HEK293 (cell line): ENCODE results near the gene DAP.

Source experiments
- ELK4 ChIP-seq: IDR thresholded peaks from 2 replicates; pipeline ENCODE4 v1.6.1; 2011; ENCODE audit warnings: mild to moderate bottlenecking, low read depth, low read length, borderline replicate concordance
- HOXA7 ChIP-seq: sonication (generic); formaldehyde crosslinking; IDR thresholded peaks from 2 replicates; pipeline ENCODE4 v1.8.1; 2022; ENCODE audit warnings: missing genetic modification reagents, borderline replicate concordance
- YY1 ChIP-seq: fragments of 450-650 bp; formaldehyde crosslinking; IDR thresholded peaks from 2 replicates; pipeline ENCODE4 v1.5.1; 2018; ENCODE audit warnings: missing biosample characterization, missing genetic modification characterization
- ZFHX2 ChIP-seq: fragments of 450-650 bp; formaldehyde crosslinking; conservative IDR thresholded peaks from 2 replicates; pipeline ENCODE4 v1.5.1; 2016; ENCODE audit warnings: missing biosample characterization, missing genetic modification characterization
- ZNF10 ChIP-seq: fragments of 450-650 bp; formaldehyde crosslinking; IDR thresholded peaks from 2 replicates; pipeline ENCODE4 v1.5.1; 2017; ENCODE audit warnings: missing biosample characterization, missing genetic modification characterization
- ZNF121 ChIP-seq: fragments of 450-650 bp; formaldehyde crosslinking; IDR thresholded peaks from 2 replicates; pipeline ENCODE4 v1.5.1; 2016; ENCODE audit warnings: missing biosample characterization, missing genetic modification characterization
- ZNF501 ChIP-seq: fragments of 450-650 bp; formaldehyde crosslinking; IDR thresholded peaks from 2 replicates; pipeline ENCODE4 v1.5.1; 2016; ENCODE audit warnings: missing biosample characterization, missing genetic modification characterization
- TF ChIP-seq, protein P1 (sequence below): fragments of 450-650 bp; formaldehyde crosslinking; optimal IDR thresholded peaks from 2 replicates; pipeline ENCODE3; 2016; ENCODE audit warnings: missing biosample characterization, mild to moderate bottlenecking, missing genetic modification characterization
- TF ChIP-seq, protein P2 (sequence below): sonication (generic); formaldehyde crosslinking; IDR thresholded peaks from 2 replicates; pipeline ENCODE4 v1.8.1; 2022; ENCODE audit warnings: mild to moderate bottlenecking, moderate library complexity, missing genetic modification reagents
- TF ChIP-seq, protein P3 (sequence below): fragments of 450-650 bp; formaldehyde crosslinking; IDR thresholded peaks from 2 replicates; pipeline ENCODE4 v1.5.1; 2016; ENCODE audit warnings: missing biosample characterization, missing genetic modification characterization
- TF ChIP-seq, protein P4 (sequence below): fragments of 450-650 bp; formaldehyde crosslinking; IDR thresholded peaks from 2 replicates; pipeline ENCODE4 v1.5.1; 2016; ENCODE audit warnings: missing biosample characterization, missing genetic modification characterization

DNA sequence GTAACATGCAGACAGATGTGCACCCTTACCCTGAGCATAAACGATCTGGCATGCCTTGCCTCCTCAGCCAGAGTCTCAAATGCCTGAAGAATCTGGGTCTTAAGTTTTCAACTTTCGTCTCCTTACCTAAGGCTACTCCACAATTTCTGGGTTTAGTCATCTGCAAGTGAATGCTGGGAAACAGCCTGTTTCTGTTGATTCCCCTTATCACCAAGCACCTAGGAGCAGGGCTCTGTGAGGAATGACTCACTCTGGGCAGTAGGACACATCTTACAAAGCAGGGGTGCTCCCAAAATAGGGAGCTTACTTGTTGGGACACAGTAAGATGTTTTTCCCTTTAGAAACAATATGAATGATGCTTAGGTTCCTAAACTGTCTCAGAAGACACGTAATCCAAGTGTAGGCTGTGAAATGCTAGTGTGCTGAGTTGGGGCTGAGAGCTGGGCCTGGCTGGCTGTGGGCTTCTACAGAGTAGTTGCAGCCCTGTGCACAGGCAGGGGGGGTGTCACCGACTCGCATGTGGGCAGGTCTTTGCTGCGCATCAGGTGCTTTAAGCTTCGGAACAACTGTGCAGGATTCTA lies 58.0 kb downstream of the DAP start:
- TF ChIP-seq ELK4 (no peak), ZNF10 (tag by site-specific recombination) (no peak), ZNF121 (no peak), ZNF501 (tag by site-specific recombination) (no peak), YY1 (tag by site-specific recombination) (no peak), HOXA7 (no peak), ZFHX2 (tag by site-specific recombination) (no peak)
- TF ChIP-seq, protein P1, sequence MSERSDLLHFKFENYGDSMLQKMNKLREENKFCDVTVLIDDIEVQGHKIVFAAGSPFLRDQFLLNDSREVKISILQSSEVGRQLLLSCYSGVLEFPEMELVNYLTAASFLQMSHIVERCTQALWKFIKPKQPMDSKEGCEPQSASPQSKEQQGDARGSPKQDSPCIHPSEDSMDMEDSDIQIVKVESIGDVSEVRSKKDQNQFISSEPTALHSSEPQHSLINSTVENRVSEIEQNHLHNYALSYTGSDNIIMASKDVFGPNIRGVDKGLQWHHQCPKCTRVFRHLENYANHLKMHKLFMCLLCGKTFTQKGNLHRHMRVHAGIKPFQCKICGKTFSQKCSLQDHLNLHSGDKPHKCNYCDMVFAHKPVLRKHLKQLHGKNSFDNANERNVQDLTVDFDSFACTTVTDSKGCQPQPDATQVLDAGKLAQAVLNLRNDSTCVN (tag by site-specific recombination), result no peak
- TF ChIP-seq, protein P2, sequence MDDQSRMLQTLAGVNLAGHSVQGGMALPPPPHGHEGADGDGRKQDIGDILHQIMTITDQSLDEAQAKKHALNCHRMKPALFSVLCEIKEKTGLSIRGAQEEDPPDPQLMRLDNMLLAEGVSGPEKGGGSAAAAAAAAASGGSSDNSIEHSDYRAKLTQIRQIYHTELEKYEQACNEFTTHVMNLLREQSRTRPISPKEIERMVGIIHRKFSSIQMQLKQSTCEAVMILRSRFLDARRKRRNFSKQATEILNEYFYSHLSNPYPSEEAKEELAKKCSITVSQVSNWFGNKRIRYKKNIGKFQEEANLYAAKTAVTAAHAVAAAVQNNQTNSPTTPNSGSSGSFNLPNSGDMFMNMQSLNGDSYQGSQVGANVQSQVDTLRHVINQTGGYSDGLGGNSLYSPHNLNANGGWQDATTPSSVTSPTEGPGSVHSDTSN (CRISPR knock-in tag), result no peak
- TF ChIP-seq, protein P3, sequence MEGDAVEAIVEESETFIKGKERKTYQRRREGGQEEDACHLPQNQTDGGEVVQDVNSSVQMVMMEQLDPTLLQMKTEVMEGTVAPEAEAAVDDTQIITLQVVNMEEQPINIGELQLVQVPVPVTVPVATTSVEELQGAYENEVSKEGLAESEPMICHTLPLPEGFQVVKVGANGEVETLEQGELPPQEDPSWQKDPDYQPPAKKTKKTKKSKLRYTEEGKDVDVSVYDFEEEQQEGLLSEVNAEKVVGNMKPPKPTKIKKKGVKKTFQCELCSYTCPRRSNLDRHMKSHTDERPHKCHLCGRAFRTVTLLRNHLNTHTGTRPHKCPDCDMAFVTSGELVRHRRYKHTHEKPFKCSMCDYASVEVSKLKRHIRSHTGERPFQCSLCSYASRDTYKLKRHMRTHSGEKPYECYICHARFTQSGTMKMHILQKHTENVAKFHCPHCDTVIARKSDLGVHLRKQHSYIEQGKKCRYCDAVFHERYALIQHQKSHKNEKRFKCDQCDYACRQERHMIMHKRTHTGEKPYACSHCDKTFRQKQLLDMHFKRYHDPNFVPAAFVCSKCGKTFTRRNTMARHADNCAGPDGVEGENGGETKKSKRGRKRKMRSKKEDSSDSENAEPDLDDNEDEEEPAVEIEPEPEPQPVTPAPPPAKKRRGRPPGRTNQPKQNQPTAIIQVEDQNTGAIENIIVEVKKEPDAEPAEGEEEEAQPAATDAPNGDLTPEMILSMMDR (tag by site-specific recombination), result no peak
- TF ChIP-seq, protein P4, sequence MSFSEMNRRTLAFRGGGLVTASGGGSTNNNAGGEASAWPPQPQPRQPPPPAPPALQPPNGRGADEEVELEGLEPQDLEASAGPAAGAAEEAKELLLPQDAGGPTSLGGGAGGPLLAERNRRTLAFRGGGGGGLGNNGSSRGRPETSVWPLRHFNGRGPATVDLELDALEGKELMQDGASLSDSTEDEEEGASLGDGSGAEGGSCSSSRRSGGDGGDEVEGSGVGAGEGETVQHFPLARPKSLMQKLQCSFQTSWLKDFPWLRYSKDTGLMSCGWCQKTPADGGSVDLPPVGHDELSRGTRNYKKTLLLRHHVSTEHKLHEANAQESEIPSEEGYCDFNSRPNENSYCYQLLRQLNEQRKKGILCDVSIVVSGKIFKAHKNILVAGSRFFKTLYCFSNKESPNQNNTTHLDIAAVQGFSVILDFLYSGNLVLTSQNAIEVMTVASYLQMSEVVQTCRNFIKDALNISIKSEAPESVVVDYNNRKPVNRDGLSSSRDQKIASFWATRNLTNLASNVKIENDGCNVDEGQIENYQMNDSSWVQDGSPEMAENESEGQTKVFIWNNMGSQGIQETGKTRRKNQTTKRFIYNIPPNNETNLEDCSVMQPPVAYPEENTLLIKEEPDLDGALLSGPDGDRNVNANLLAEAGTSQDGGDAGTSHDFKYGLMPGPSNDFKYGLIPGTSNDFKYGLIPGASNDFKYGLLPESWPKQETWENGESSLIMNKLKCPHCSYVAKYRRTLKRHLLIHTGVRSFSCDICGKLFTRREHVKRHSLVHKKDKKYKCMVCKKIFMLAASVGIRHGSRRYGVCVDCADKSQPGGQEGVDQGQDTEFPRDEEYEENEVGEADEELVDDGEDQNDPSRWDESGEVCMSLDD (tag by site-specific recombination), result no peak
